MM.1S (cell line): ENCODE results near the gene KCNK7.

Experiments used
- DNase-seq: peaks from one replicate; pipeline ENCODE4 v3.0.0-alpha.2; 2015
- H2AFZ ChIP-seq: fragments of 300-600 bp; sonication (generic); 2 replicates; pipeline ENCODE4 v1.6.0; 2016; ENCODE audit warnings: antibody characterized with exemption, low read length
- H3F3A ChIP-seq: fragments of 300-600 bp; sonication (generic); 2 replicates; pipeline ENCODE4 v1.6.1; 2016; ENCODE audit warnings: mild to moderate bottlenecking, antibody characterized with exemption, low read length, moderate library complexity, mixed read lengths; ENCODE audit not compliant: insufficient read depth
- H3K27ac ChIP-seq: fragments of 300-600 bp; sonication (generic); 2 replicates; pipeline ENCODE4 v1.5.1; 2016; ENCODE audit warnings: mild to moderate bottlenecking, low read length
- H3K27me3 ChIP-seq: fragments of 300-600 bp; sonication (generic); replicated peaks from 2 replicates; pipeline ENCODE4 v1.6.0; 2016; ENCODE audit warnings: low read length; ENCODE audit not compliant: insufficient read depth
- H3K36me3 ChIP-seq: fragments of 300-600 bp; sonication (generic); replicated peaks from 2 replicates; pipeline ENCODE4 v1.6.1; 2016; ENCODE audit warnings: mild to moderate bottlenecking, low read length, mixed read lengths; ENCODE audit not compliant: insufficient read depth
- H3K4me1 ChIP-seq: fragments of 300-600 bp; sonication (generic); 2 replicates; pipeline ENCODE4 v1.6.1; 2016; ENCODE audit warnings: low read length, mixed read lengths
- H3K4me2 ChIP-seq: fragments of 300-600 bp; sonication (generic); 2 replicates; pipeline ENCODE4 v1.6.0; 2016; ENCODE audit warnings: low read depth, low read length
- H3K4me3 ChIP-seq: fragments of 300-600 bp; sonication (generic); 2 replicates; pipeline ENCODE4 v1.5.1; 2016; ENCODE audit warnings: low read length, mixed read lengths
- H3K79me2 ChIP-seq: fragments of 300-600 bp; sonication (generic); 2 replicates; pipeline ENCODE4 v1.6.1; 2016; ENCODE audit warnings: mixed run types, low read length, mixed read lengths
- H3K9ac ChIP-seq: fragments of 300-600 bp; sonication (generic); 2 replicates; pipeline ENCODE4 v1.6.1; 2016; ENCODE audit warnings: low read length, mixed read lengths
- H3K9me2 ChIP-seq: fragments of 300-600 bp; sonication (generic); replicated peaks from 2 replicates; pipeline ENCODE4 v1.6.1; 2016; ENCODE audit warnings: mild to moderate bottlenecking, low read length, mixed read lengths; ENCODE audit not compliant: insufficient read depth
- H3K9me3 ChIP-seq: fragments of 300-600 bp; sonication (generic); replicated peaks from 2 replicates; pipeline ENCODE4 v1.6.1; 2016; ENCODE audit warnings: mild to moderate bottlenecking, low read length, mixed read lengths; ENCODE audit not compliant: insufficient read depth
- H4K20me1 ChIP-seq: fragments of 300-600 bp; sonication (generic); 2 replicates; pipeline ENCODE4 v1.6.1; 2016; ENCODE audit warnings: mild to moderate bottlenecking, low read length, moderate library complexity, mixed read lengths; ENCODE audit not compliant: insufficient read depth
- CTCF ChIP-seq: fragments of 300-600 bp; sonication (generic); IDR thresholded peaks from 2 replicates; pipeline ENCODE4 v1.5.1; 2016; ENCODE audit warnings: antibody characterized with exemption, low read length, mixed read lengths
- EZH2 ChIP-seq: fragments of 300-600 bp; sonication (generic); optimal IDR thresholded peaks from 2 replicates; pipeline ENCODE3; 2017; ENCODE audit warnings: low read depth, mild to moderate bottlenecking, antibody characterized with exemption, low read length, mixed read lengths
- EZH2phosphoT487 ChIP-seq: fragments of 300-600 bp; sonication (generic); IDR thresholded peaks from 2 replicates; pipeline ENCODE4 v1.6.1; 2018; ENCODE audit warnings: antibody characterized with exemption, low read length

Gene KCNK7

DNA sequence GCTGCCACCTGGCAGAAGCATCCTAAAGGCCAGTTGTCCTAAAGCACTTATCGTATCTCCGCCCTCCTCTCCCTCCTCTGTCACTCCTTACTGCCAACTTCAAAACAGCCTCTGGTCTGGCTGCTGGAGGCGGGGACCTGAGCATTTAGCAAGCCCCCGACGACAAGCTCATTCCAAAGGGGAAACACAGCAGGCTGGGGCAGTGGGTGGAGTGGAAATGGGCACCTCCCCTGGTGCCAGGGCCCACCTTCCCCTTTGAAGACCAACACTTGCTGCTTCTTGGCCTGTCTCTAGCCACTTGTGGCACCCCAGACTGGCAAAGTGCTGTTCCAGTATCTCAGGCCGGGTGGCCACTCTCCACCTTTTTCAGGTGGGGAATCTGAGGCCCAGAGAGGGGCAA lies 14.8 kb upstream of the KCNK7 start:
- no peak overlapping the region for H3K4me3 ChIP-seq
- no peaks in the 10 kb centered on the region for H3K36me3 ChIP-seq
- no peak overlapping the region for H3K4me2 ChIP-seq

DNA sequence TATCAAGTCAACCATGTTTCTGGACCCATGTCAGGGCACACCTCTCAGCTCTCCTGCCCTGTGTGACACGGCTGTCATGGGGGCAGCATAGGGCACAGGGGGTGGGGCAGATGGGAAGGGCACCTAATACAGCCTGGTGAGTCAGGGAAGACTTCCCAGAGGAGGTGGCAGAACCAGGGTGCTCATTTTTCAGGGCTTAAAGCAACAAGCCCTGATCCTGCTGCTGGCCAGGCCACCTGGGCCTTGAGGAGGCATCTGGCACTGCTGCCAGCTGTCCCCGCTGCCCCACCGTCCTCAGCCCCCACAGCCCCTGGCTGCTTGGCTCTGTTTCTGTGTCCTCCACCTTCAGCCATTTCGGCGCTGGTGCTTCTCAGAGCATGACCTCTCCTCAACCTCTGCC lies 14.1 kb upstream of the KCNK7 start:
- Histone ChIP-seq H4K20me1 (no peaks in the 10 kb centered on the region), H3K9ac (no peak overlapping the region), H3F3A (0 out of 2 replicates have a peak, but pooled peaks cover 5% of the 10 kb centered on the region), H2AFZ (no peak overlapping the region), H3K27ac (no peak overlapping the region), H3K4me3 (no peak overlapping the region), H3K4me1 (peaks cover 6% of the 10 kb centered on the region; the same call in 1 of the 2 replicates), H3K36me3 (no peaks in the 10 kb centered on the region), H3K27me3 (no peaks in the 10 kb centered on the region), H3K9me2 (no peaks in the 10 kb centered on the region), H3K79me2 (peaks cover 56% of the 10 kb centered on the region), H3K4me2 (no peak overlapping the region), H3K9me3 (no peaks in the 10 kb centered on the region)
- no peak for TF ChIP-seq CTCF
- no peak for TF ChIP-seq EZH2
- TF ChIP-seq EZH2phosphoT487, result no peak
- no peak for DNase-seq

More for the DNA sequence above, 14.8 kb upstream of the KCNK7 start:
- Histone ChIP-seq H3K9ac (no peak overlapping the region), H3F3A (0 out of 2 replicates have a peak, but pooled peaks cover 5% of the 10 kb centered on the region), H3K27me3 (no peaks in the 10 kb centered on the region), H2AFZ (no peak overlapping the region), H3K9me2 (no peaks in the 10 kb centered on the region), H3K4me1 (peaks cover 6% of the 10 kb centered on the region; the same call in 1 of the 2 replicates), H3K79me2 (peaks cover 56% of the 10 kb centered on the region), H4K20me1 (no peaks in the 10 kb centered on the region), H3K27ac (no peak overlapping the region), H3K9me3 (no peaks in the 10 kb centered on the region)
- no peak for TF ChIP-seq EZH2
- TF ChIP-seq EZH2phosphoT487, result no peak
- no peak for TF ChIP-seq CTCF
- DNase-seq, result no peak

DNA sequence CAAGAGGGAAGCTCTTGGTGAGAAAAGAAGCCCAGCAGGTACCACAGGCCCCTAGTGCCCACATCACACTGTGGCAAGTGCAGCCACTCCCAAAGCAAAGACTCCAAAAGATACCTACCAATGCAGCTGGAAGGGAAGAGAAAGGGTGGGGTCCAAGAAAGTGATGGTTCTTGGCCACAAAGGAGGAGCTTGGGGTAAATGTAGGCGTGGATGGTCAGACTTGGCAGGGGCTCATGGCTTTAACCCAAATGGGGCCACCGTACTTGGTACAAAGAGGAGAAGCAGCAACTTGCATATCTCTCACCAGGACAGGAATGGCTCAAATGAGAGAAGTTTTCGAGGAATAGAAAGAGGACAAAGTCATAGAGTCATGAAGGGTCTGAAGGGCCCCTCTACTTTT lies 13.6 kb upstream of the KCNK7 start:
- TF ChIP-seq CTCF (no peak), EZH2phosphoT487 (no peak), EZH2 (no peak)
- Histone ChIP-seq H3K9me3 (no peaks in the 10 kb centered on the region), H3F3A (0 out of 2 replicates have a peak, but pooled peaks cover 1% of the 10 kb centered on the region), H2AFZ (no peak overlapping the region), H3K4me3 (no peak overlapping the region), H3K27me3 (no peaks in the 10 kb centered on the region), H3K79me2 (peaks cover 52% of the 10 kb centered on the region), H3K9me2 (no peaks in the 10 kb centered on the region), H3K4me2 (no peak overlapping the region), H4K20me1 (no peaks in the 10 kb centered on the region), H3K36me3 (no peaks in the 10 kb centered on the region), H3K27ac (no peak overlapping the region), H3K4me1 (peaks cover 6% of the 10 kb centered on the region; the same call in 1 of the 2 replicates), H3K9ac (no peak overlapping the region)
- no peak for DNase-seq
